Natural killer cell treated with Interleukin-12 subunit alpha and Interleukin-12 subunit beta and Interleukin-15 and Interleukin-18, amount 100 ng/mL, for 72 hours (primary cell): ENCODE measurements around the gene DNAL4. TPM values are rescaled to one million over a fixed set of nuclear protein-coding genes. Genes with fewer than 3 reads are reported as not detected.
A peak's percentile ranks its signal among the peaks of the same experiment; 100 is the strongest.

Source experiments
- ATAC-seq, 2 donors: fragments of 150-1000 bp; cut with Tn5 transposase in 1 of 2; sonication (Bioruptor Pico), chemical (Tn5 transposase) in 1 of 2; 2 replicates each; pipeline ENCODE4 v1.10.0; 2021
- DNase-seq: peaks from one replicate; pipeline ENCODE4 v3.0.0; 2022; ENCODE audit warnings: low spot score
- H3K27ac Mint-ChIP-seq, 2 donors: 1 replicate in 1 of 2; 2 replicates in 1 of 2; pipeline ENCODE4 v1.8.0; 2022; ENCODE audit warnings: mixed read lengths in 2 of 2, mild to moderate bottlenecking in 1 of 2, moderate library complexity in 1 of 2
- H3K27me3 Mint-ChIP-seq, 2 donors: 1 replicate in 1 of 2; 2 replicates in 1 of 2; pipeline ENCODE4 v1.8.0; 2022; ENCODE audit warnings: mixed read lengths in 2 of 2
- H3K36me3 Mint-ChIP-seq: one replicate; pipeline ENCODE4 v1.8.0; 2022; ENCODE audit warnings: mixed read lengths
- H3K4me1 Mint-ChIP-seq, 2 donors: 1 replicate in 1 of 2; 2 replicates in 1 of 2; pipeline ENCODE4 v1.8.0; 2022; ENCODE audit warnings: low read depth in 2 of 2, mixed read lengths in 2 of 2, mild to moderate bottlenecking in 1 of 2
- H3K4me3 Mint-ChIP-seq: one replicate; pipeline ENCODE4 v1.8.0; 2022; ENCODE audit warnings: mixed read lengths
- H3K9me3 Mint-ChIP-seq: 2 replicates; pipeline ENCODE4 v1.8.0; 2022; ENCODE audit warnings: mixed read lengths
- total RNA-seq, 2 donors: library from RNA; stranded (reverse); gene quantifications; one replicate each; pipeline ENCODE4 v1.2.3, GENCODE V29; 2022

Gene DNAL4
- total RNA-seq, 2 donors from 2014 or later, result 9.0 to 11.0 TPM

DNA sequence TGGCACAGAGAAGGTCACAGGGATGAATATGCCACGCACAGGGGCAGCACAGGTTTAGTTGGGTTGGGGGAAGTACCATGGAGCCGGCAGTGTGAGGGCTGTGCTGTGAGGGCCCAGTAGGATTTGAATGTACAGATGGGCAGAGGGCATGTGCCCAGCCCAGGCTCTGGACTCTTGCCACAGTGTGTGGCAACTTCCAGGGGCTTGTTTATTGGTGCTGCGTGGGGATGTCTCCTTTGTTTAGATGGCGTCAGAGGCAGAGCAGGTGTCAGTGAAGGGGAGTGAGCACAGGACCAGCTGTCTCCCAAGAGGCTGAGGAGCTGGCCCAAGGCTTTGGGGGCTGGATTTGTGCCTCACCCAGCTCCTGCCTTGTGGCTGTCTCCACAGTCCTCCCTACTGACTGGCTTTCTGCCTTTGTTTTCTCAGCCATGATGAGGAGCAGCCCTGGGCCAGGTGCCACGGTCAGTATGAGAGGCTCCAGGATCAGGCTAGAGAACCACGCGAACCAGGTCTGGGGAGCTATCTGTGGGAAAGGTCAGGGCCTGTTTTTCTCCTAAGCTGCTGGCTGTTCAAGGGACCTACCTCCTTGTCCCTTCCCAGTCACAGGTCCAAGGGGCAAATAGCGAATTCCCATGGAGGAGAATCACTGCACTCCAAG is 60.1 kb downstream of the DNAL4 start:
- peaks cover 16 to 39% of the 10 kb centered on the region in 2 donors for H3K4me1 Mint-ChIP-seq
- H3K27ac Mint-ChIP-seq, result peak overlapping the region; percentile 74 to 85
- peaks cover 13% of the 10 kb centered on the region for H3K36me3 Mint-ChIP-seq
- H3K4me3 Mint-ChIP-seq, result no peak overlapping the region
- ATAC-seq (peak in 1 of 2 donors; percentile 8), DNase-seq (no peak)
- H3K9me3 Mint-ChIP-seq, result no peaks in the 10 kb centered on the region
- no peaks in the 10 kb centered on the region for H3K27me3 Mint-ChIP-seq

DNA sequence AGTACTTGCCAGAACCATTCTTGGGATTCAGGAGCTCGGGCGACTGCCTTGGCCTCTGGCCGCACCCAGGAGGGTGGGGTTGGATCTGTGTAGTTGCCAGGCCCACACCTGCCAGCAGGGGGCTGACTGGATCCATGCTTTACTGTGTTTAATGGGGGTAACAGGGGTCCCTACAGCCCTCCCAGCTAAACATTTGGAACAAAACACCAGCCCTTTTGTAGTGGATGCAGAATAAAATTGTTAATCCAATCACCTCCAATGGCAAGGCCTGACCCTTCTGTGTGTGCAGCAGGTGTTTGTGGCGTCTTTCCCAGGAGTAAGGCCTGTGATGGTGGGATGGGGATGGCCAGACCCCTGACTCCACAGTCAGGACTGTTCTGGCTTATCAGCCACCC is 60.6 kb downstream of the DNAL4 start:
- Mint-ChIP-seq H3K27ac (peak overlapping the region; percentile 35 to 85), H3K4me3 (no peak overlapping the region), H3K27me3 (no peaks in the 10 kb centered on the region), H3K36me3 (peaks cover 13% of the 10 kb centered on the region), H3K4me1 (peaks cover 16 to 38% of the 10 kb centered on the region in 2 donors), H3K9me3 (no peaks in the 10 kb centered on the region)
- ATAC-seq (peak; percentile 56 to 59), DNase-seq (no peak)

DNA sequence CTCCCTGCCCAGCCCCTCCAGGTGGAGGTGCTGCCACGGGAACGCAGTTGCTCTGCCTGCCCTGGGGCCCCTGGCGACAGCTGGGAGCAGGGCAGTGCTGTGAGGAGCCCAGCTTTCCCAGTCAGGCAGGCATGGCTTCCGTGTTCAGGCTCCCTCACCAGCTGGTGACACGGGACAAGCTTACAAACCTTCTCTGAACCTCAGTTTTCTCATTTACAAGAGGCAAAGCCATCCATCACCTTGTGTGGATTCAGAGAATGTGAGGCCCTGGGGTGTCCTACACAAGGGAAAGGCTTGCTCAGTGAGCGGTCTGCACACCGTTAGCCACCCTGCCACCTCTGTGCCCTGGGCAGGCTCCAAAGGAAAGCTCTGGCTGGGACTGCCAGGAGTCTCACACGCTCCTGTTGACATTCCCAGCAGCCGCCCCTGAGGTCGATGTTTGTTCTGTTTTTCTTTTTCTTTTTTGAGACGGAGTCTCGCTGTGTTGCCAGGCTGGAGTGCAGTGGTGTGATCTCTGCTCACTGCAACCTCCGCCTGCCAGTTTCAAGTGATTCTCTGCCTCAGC is 61.6 kb downstream of the DNAL4 start:
- no peak overlapping the region for H3K4me3 Mint-ChIP-seq

DNA sequence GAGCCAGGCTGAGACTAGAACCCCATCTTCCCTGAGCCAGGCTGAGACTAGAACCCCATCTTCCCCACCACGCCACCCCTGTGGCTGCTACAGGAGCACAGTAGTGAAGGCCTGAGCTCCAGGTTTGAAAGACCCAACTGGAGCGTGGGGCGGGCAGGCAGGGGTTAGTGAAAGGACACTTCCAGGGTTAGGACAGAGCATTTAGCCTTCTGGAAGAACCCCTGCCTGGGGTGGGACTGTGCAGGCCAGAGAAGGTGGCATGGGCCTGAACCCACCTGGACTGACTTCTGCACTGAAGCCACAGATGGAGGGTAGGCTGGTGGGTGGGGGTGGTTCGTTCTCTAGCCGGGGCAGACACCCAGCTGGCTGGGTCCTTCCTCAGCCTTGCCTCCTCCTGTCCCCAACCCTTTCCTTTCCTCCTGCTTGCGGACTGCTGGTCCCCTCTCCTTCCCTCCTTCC is 62.2 kb downstream of the DNAL4 start:
- Mint-ChIP-seq H3K9me3 (no peaks in the 10 kb centered on the region), H3K27ac (peak overlapping the region; percentile 41 to 53), H3K4me1 (peaks cover 7 to 23% of the 10 kb centered on the region in 2 donors), H3K27me3 (no peaks in the 10 kb centered on the region), H3K4me3 (no peak overlapping the region), H3K36me3 (peaks cover 7% of the 10 kb centered on the region)
- no peak for ATAC-seq
- DNase-seq, result no peak

More for the DNA sequence above, 61.6 kb downstream of the DNAL4 start:
- H3K27ac Mint-ChIP-seq, result peak overlapping the region; percentile 41 to 53
- H3K9me3 Mint-ChIP-seq, result no peaks in the 10 kb centered on the region
- DNase-seq, result no peak
- H3K36me3 Mint-ChIP-seq, result peaks cover 13% of the 10 kb centered on the region
- no peak for ATAC-seq
- no peaks in the 10 kb centered on the region for H3K27me3 Mint-ChIP-seq
- H3K4me1 Mint-ChIP-seq, result peaks cover 9 to 29% of the 10 kb centered on the region in 2 donors

GRCh38 chr22:38730411-38730871 is 63.5 kb downstream of the DNAL4 start:
- no peaks in the 10 kb centered on the region for H3K27me3 Mint-ChIP-seq
- no peak overlapping the region for H3K27ac Mint-ChIP-seq
- ATAC-seq, result no peak
- no peaks in the 10 kb centered on the region for H3K9me3 Mint-ChIP-seq
- no peak for DNase-seq
- no peak overlapping the region for H3K4me3 Mint-ChIP-seq
- peaks cover 7 to 15% of the 10 kb centered on the region in 2 donors for H3K4me1 Mint-ChIP-seq
- peaks cover 8% of the 10 kb centered on the region for H3K36me3 Mint-ChIP-seq

GRCh38 chr22:38729946-38730345 is 64.0 kb downstream of the DNAL4 start:
- H3K36me3 Mint-ChIP-seq, result peaks cover 13% of the 10 kb centered on the region
- no peak for DNase-seq
- no peak for ATAC-seq
- H3K27ac Mint-ChIP-seq, result no peak overlapping the region
- H3K4me1 Mint-ChIP-seq, result peaks cover 11 to 16% of the 10 kb centered on the region in 2 donors
- H3K9me3 Mint-ChIP-seq, result no peaks in the 10 kb centered on the region
- H3K4me3 Mint-ChIP-seq, result no peak overlapping the region
- H3K27me3 Mint-ChIP-seq, result no peaks in the 10 kb centered on the region

DNA sequence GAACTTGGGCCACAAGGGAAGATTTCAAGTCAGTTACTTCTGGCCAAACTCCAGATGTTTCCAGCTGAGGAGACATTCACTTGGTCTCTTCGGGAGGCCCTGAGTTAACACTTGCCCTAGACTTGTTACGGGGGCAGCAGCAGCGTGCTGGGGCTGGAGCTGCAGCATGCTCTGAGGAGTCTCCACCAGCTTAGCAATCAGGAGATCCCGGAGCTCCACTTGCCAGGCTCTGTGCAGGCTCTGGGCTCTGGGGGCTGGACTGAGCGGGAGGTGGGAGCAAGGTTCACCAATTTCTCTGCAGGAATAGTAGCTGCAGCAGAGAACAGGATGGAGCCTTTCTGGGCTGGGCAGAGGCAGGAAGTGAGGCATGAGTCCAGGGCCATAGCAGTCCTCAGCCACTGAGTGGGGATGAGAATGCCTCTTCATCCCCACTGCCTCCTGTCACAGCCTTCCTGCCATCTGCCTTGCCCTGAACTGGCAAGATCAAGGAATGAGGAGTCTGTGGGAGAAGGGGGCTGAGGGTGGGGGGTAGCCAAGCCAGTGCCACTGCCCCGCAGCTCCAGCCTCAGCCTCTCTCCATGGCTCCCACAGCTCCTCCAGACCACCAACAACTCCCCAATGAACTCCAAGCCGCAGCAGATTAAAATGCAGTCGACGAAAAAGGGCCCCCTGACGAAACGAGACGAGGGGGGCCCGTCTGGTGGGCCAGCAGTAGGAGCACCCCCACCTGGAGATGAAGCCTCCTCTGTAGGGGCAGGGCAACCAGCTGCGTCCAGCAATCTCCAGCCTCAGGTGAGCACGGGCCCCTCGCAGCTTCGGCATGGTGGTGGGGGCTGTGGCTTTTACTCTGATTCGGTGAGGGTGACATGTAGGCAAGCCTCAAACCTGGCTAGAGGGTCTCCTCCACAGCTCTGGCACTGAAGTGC is 64.8 kb downstream of the DNAL4 start:
- no peak overlapping the region for H3K27ac Mint-ChIP-seq
- no peak for ATAC-seq
- peaks cover 13% of the 10 kb centered on the region for H3K36me3 Mint-ChIP-seq

More for the DNA sequence above, 64.8 kb downstream of the DNAL4 start:
- no peak for DNase-seq
- no peaks in the 10 kb centered on the region for H3K27me3 Mint-ChIP-seq
- no peaks in the 10 kb centered on the region for H3K9me3 Mint-ChIP-seq
- no peak overlapping the region for H3K4me3 Mint-ChIP-seq
- H3K4me1 Mint-ChIP-seq, result peaks cover 13% of the 10 kb centered on the region in 2 donors

Other genes with a start within 250 kb of the DNAL4 start
- 10 to 100 TPM in 1 of 2 donors, 1 to 10 TPM in 1; 4.6 to 11.5 TPM for gene DMC1, start 224.0 kb downstream of the DNAL4 start, total RNA-seq
- gene FAM227A, start 137.8 kb downstream of the DNAL4 start, total RNA-seq, result under 1 TPM in 1 of 2 donors, not detected in 1; 0.59 TPM
- 10 to 100 TPM in 1 of 2 donors, 1 to 10 TPM in 1; 8.7 to 12.4 TPM for gene CBY1, start 137.5 kb downstream of the DNAL4 start, total RNA-seq
- 100 to 1,000 TPM; 109 to 153 TPM for gene TOMM22, start 112.2 kb downstream of the DNAL4 start, total RNA-seq
- 10 to 100 TPM; 53.6 to 62.3 TPM for gene JOSD1, start 93.2 kb downstream of the DNAL4 start, total RNA-seq
- 100 to 1,000 TPM; 135 to 192 TPM for gene GTPBP1, start 88.2 kb downstream of the DNAL4 start, total RNA-seq
- gene SUN2, start 38.1 kb downstream of the DNAL4 start, total RNA-seq, result 100 to 1,000 TPM; 203 to 215 TPM
- gene NPTXR, start 49.9 kb upstream of the DNAL4 start, total RNA-seq, result 1 to 10 TPM; 1.3 to 1.5 TPM
- gene CBX6, start 78.1 kb upstream of the DNAL4 start, total RNA-seq, result 100 to 1,000 TPM in 1 of 2 donors, 10 to 100 TPM in 1; 95.2 to 137 TPM
- 1 to 10 TPM in 1 of 2 donors, not detected in 1; 3.3 TPM for gene APOBEC3A, start 163.5 kb upstream of the DNAL4 start, total RNA-seq
- gene APOBEC3B, start 188.2 kb upstream of the DNAL4 start, total RNA-seq, result 10 to 100 TPM in 1 of 2 donors, under 1 TPM in 1; 0.64 to 12.4 TPM
- gene APOBEC3C, start 220.1 kb upstream of the DNAL4 start, total RNA-seq, result 100 to 1,000 TPM in 1 of 2 donors, 10 to 100 TPM in 1; 78.5 to 103 TPM
- 10 to 100 TPM; 37.6 to 40.1 TPM for gene APOBEC3D, start 227.0 kb upstream of the DNAL4 start, total RNA-seq
- 10 to 100 TPM; 21.7 to 31.6 TPM for gene APOBEC3F, start 246.7 kb upstream of the DNAL4 start, total RNA-seq